Measurements from ENCODE around the gene SMIM3.

GRCh38 chr5:150804388-150804787 lies 25.8 kb downstream of the SMIM3 start:
- no peak for TF ChIP-seq CTCF (IDR thresholded peaks at IDR 0.05 in 4 of 5, conservative IDR thresholded peaks at IDR 0.05 in 1 of 5)
- TF ChIP-seq POLR2A (IDR thresholded peaks at IDR 0.05), result no peak
